HUES64 (cell line): Measurements from ENCODE around the gene BUB1.

Source experiments
- H3K27ac ChIP-seq: 2 replicates; pipeline ENCODE4 v1.7.0; 2013; ENCODE audit warnings: low read depth, low read length, inconsistent platforms
- H3K27me3 ChIP-seq: 2 replicates; pipeline ENCODE4 v1.6.1; 2013; ENCODE audit warnings: mild to moderate bottlenecking, low read length; ENCODE audit not compliant: insufficient read depth
- H3K36me3 ChIP-seq: 2 replicates; pipeline ENCODE4 v1.6.1; 2013; ENCODE audit warnings: mild to moderate bottlenecking, low read length; ENCODE audit not compliant: insufficient read depth
- H3K4me1 ChIP-seq: 2 replicates; pipeline ENCODE4 v1.6.1; 2013; ENCODE audit warnings: mild to moderate bottlenecking, low read length, moderate library complexity; ENCODE audit not compliant: insufficient read depth
- H3K4me3 ChIP-seq: 2 replicates; pipeline ENCODE4 v1.5.1; 2013; ENCODE audit warnings: mild to moderate bottlenecking, low read length, moderate library complexity
- H3K9ac ChIP-seq: 2 replicates; pipeline ENCODE4 v1.6.1; 2013; ENCODE audit warnings: mild to moderate bottlenecking, low read depth, low read length
- H3K9me3 ChIP-seq: 2 replicates; pipeline ENCODE4 v1.6.1; 2013; ENCODE audit warnings: low read depth, low read length; ENCODE audit not compliant: insufficient read depth
- WGBS: fragments of 150-250, 120-280 bp; methylation state at CpG from one replicate; pipeline ENCODE4 v1.1.7; 2013; ENCODE audit warnings: missing lambda C conversion rate; 5-methylcytosine and 5-hydroxymethylcytosine counted together

Gene BUB1

DNA sequence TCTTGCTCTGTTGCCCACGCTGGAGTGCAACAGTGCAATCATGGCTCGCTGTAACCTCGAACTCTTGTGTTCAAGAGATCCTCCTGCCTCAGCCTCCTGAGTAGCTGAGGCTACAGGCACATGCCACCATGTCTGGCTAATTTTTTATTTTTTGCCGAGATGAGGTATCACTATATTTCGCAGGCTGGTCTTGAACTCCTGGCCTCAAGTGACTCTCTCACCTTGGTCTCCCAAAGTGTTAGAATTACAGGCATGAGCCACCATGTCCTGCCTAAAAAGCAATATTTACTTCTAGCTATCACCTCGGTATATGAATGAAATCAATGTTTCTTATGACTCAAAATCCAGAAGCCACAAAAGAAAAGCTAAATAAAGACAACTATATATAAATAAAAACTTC, 2.2 kb downstream of the BUB1 start:
- Histone ChIP-seq H3K27me3 (no peaks in the 10 kb centered on the region), H3K4me3 (peak overlapping the region; percentile 85; the same call in 1 of the 2 replicates), H3K36me3 (peaks cover 54% of the 10 kb centered on the region), H3K27ac (no peak overlapping the region; the same call in 1 of the 2 replicates), H3K9ac (no peak overlapping the region), H3K9me3 (no peaks in the 10 kb centered on the region), H3K4me1 (peaks cover 27% of the 10 kb centered on the region)
- 89% methylated on average over 6 of the region's 6 CpGs for WGBS

DNA sequence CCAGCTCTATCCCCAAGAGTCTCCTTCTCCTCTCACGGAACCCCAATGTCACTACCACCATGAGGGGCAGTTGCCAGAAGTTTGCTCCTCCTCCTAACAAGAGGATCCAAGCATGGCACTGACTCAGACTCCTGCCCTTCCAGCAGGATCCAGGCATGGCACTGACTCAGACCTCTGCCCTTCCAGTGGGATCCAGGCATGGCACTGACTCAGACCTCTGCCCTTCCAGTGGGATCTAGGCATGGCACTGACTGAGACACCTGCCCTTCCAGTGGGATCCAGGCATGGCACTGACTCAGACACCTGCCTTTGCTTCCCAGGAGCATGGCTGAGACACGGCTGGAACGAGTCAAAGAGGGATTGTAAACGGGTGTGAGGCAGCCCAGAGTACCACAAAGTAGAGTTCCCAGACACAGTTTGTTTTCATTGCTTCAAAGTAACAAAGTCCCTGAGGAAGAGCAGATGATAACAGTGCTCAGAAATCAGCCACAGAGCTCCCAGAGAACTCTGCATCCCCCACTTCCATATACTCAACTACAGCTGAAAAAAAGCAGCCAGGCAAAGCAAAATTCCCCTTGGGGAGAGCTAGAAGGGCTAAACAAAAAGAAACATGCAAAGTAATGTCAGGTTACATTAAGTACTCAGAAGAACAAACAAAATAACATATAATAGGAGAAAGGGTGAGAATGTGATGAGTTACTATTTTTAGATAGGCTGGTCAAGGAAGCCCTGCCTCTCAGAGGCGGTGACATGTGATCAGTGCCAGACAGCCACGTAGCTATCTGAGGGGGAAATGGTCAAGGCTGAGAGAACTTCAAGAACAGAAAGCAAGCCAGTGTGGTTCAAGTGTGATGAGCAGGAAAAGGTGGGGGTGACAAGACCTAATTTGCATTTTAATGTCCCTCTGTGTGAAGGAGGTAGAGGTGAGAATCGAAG, 3.0 kb downstream of the BUB1 start:
- H3K27ac ChIP-seq, result peak overlapping the region; percentile 45

DNA sequence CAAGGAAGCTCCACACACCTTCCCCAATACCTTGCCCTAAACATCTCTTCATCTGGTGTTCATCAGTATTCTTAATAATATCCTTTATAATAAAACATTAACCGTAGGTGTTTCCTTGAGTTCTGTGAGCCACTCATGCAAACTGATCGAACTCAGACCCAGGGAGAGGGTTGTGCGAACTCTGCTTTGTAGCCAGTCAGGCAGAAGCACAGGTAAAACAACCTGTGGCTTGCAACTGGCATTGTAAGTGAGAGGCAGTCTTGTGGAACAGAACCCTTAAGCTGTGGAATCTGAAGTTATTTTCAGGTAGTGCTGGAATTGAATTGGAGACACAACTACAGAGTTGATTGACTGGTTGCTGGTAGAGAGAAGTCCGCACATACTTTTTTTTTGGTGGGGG, 4.7 kb downstream of the BUB1 start:
- 96% methylated on average over 4 of the region's 4 CpGs for WGBS
- no peak overlapping the region for H3K4me3 ChIP-seq
- no peak overlapping the region for H3K27ac ChIP-seq
- H3K9me3 ChIP-seq, result no peaks in the 10 kb centered on the region
- peaks cover 79% of the 10 kb centered on the region for H3K36me3 ChIP-seq
- H3K9ac ChIP-seq, result no peak overlapping the region
- peaks cover 16% of the 10 kb centered on the region for H3K4me1 ChIP-seq
- H3K27me3 ChIP-seq, result no peaks in the 10 kb centered on the region

More for the DNA sequence above, 3.0 kb downstream of the BUB1 start:
- peaks cover 24% of the 10 kb centered on the region for H3K4me1 ChIP-seq
- 0 out of 2 replicates have a peak overlapping the region, but pooled peaks have one; percentile 0 for H3K4me3 ChIP-seq
- peaks cover 62% of the 10 kb centered on the region for H3K36me3 ChIP-seq
- H3K27me3 ChIP-seq, result no peaks in the 10 kb centered on the region
- H3K9me3 ChIP-seq, result no peaks in the 10 kb centered on the region
- no peak overlapping the region for H3K9ac ChIP-seq
- 60% methylated on average over 7 of the region's 7 CpGs for WGBS

DNA sequence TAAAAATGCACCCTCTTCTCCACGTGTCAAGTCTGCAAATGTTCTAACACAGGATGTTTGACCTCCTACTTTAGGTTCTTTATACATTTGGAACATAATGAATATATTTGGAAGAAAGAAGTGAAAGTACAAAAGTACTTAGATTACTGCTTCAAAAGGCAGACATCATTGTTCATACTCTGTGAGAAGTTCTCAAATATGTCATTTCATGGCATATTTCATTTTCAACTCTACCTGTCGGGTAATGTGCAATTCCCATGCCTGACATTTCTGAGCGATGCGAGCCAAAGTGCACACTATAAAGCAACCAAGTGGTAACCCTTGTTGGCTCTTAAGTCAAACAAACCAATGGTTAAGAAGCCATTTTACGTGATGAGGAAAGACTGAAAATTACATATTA, 7.0 kb downstream of the BUB1 start:
- Histone ChIP-seq H3K9me3 (no peaks in the 10 kb centered on the region), H3K9ac (no peak overlapping the region), H3K27me3 (no peaks in the 10 kb centered on the region), H3K36me3 (peaks cover 96% of the 10 kb centered on the region), H3K27ac (no peak overlapping the region), H3K4me1 (peaks cover 12% of the 10 kb centered on the region; the same call in 1 of the 2 replicates), H3K4me3 (no peak overlapping the region)
- WGBS, result 95% methylated on average over 3 of the region's 5 CpGs

DNA sequence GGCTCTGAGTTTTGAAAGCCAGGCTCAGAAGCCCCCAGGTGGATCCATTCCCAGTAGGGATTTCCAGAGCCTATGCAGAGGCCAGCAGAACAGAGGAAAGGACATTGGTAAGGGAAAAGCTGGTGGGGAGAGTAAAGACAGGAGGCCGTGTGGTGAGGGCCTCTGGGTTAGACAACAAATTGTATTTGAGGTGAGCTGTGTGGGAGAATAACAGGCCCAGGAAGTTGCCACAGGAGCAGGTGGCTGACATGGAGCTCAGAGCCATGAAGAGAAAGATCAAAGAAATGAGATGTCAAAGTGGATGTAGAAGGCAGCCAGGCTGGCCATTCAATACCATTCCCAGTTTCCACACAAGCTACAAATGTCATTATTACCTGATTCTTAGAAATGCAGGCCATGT, 8.8 kb downstream of the BUB1 start:
- 93% methylated on average over 1 of the region's 1 CpG for WGBS
- H3K27me3 ChIP-seq, result no peaks in the 10 kb centered on the region
- H3K36me3 ChIP-seq, result peaks cover 100% of the 10 kb centered on the region
- H3K4me1 ChIP-seq, result no peaks in the 10 kb centered on the region; the same call in 1 of the 2 replicates
- no peak overlapping the region for H3K9ac ChIP-seq
- no peak overlapping the region for H3K27ac ChIP-seq
- no peaks in the 10 kb centered on the region for H3K9me3 ChIP-seq
- H3K4me3 ChIP-seq, result no peak overlapping the region

DNA sequence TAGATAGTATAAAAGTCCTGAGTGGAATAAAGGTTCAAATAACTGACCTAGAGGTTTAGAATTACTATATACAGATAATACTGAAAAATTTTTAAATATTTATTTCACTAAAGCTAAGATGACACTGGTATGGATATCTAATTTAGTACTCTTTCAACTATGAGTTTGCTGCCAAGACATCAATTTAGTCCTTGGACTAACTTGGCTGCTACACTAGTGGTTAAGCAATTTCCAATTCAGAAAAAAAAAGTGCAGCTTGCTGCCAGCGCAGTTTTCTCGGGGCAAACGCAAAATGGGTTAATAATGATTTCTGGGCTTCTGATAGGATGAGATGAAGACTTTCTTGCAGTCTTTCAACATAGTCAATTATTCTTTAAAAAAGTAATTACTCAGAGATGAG, 10.8 kb downstream of the BUB1 start:
- Histone ChIP-seq H3K9me3 (no peaks in the 10 kb centered on the region), H3K27ac (no peak overlapping the region), H3K4me1 (no peaks in the 10 kb centered on the region; the same call in 1 of the 2 replicates), H3K4me3 (no peak overlapping the region), H3K27me3 (no peaks in the 10 kb centered on the region), H3K9ac (no peak overlapping the region), H3K36me3 (peaks cover 100% of the 10 kb centered on the region)
- WGBS, result 97% methylated on average over 3 of the region's 3 CpGs

DNA sequence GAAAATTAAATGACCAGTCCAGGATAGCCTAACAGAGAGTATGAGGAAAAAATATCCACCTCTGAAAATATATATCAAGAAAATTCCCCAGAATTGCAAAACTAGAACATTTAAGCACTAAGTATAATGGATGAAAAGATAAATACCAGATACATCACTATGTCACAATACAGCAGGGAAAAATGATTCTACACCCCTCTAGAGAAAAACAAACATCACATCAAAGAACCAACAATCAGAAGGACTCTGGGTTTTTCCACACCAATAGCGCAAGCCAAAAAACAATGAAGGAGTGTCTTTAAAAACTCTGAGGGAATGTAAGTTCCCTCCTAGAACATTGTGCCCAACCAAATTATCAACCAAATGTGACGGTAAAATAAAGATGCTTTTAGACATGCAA, 13.7 kb downstream of the BUB1 start:
- H3K4me1 ChIP-seq, result no peaks in the 10 kb centered on the region; the same call in 1 of the 2 replicates
- WGBS, result 95% methylated on average over 2 of the region's 2 CpGs
- no peak overlapping the region for H3K4me3 ChIP-seq
- no peak overlapping the region for H3K9ac ChIP-seq
- peaks cover 99% of the 10 kb centered on the region for H3K36me3 ChIP-seq
- no peaks in the 10 kb centered on the region for H3K27me3 ChIP-seq
- H3K9me3 ChIP-seq, result no peaks in the 10 kb centered on the region
- no peak overlapping the region for H3K27ac ChIP-seq

DNA sequence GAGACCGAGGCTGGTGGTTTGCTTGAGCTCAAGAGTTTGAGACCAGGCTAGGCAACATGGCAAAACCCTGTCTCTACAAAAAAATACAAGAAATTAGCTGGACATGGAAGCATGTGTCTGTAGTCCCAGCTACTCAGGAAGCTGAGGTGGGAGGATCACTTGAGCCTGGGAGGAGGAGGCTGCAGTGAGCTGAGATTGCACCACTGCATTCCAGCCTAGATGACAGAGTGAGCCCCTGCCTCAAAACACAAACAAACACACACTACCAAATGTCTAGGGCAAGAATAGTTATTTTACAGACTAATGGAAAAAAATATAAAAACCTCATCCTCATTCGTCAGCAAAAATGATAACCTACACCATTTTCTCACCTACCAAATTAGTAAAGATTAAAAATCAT, 15.3 kb downstream of the BUB1 start:
- WGBS, result 97% methylated on average over 2 of the region's 2 CpGs
- Histone ChIP-seq H3K27ac (no peak overlapping the region), H3K9me3 (no peaks in the 10 kb centered on the region), H3K4me3 (no peak overlapping the region), H3K36me3 (peaks cover 99% of the 10 kb centered on the region), H3K4me1 (no peaks in the 10 kb centered on the region; the same call in 1 of the 2 replicates), H3K9ac (no peak overlapping the region), H3K27me3 (no peaks in the 10 kb centered on the region)

DNA sequence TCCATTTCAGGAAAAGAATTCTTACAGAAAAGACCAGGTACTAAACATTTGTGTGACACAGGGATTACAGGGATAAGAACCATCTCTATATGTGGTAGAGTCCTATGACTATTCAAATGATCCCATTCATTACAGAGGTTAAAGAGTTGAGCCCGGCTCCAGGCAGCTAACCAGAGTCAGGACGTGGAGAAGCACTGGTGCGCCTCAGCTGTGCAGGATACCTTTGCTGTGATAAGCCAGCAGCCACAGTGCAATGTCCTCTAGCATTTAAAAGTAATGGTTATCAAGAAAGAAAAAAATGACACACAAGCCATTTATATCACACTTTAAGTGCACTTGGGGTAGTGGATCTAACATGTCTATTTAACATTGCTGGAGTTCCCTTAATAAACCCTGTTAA, 17.3 kb downstream of the BUB1 start:
- Histone ChIP-seq H3K9ac (no peak overlapping the region), H3K27ac (no peak overlapping the region), H3K4me3 (no peak overlapping the region), H3K27me3 (no peaks in the 10 kb centered on the region), H3K9me3 (no peaks in the 10 kb centered on the region), H3K36me3 (peaks cover 99% of the 10 kb centered on the region), H3K4me1 (no peaks in the 10 kb centered on the region; the same call in 1 of the 2 replicates)
- WGBS, result 95% methylated on average over 3 of the region's 3 CpGs

DNA sequence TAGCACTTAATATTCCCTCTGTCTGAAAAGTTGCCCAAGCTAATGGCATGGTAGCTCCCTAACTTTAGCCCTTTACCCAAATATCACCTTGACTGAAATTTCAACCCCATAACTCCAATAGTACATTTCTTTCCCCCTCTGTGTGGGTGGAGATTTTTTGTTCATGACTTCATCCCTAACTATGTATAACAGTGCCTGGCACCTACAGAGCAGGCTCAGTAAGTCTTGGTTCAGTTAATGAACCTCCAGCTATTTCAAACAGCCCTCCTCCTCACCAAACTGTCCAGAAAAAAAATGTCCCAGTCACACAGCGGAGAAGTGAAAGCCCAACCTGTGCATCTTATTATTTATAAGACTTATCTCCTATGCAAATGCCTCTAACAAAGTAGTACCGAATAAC, 18.6 kb downstream of the BUB1 start:
- WGBS, result 98% methylated on average over 2 of the region's 2 CpGs
- no peaks in the 10 kb centered on the region for H3K9me3 ChIP-seq
- no peaks in the 10 kb centered on the region; the same call in 1 of the 2 replicates for H3K4me1 ChIP-seq
- no peak overlapping the region for H3K27ac ChIP-seq
- peaks cover 99% of the 10 kb centered on the region for H3K36me3 ChIP-seq
- H3K9ac ChIP-seq, result no peak overlapping the region
- H3K4me3 ChIP-seq, result no peak overlapping the region
- H3K27me3 ChIP-seq, result no peaks in the 10 kb centered on the region

DNA sequence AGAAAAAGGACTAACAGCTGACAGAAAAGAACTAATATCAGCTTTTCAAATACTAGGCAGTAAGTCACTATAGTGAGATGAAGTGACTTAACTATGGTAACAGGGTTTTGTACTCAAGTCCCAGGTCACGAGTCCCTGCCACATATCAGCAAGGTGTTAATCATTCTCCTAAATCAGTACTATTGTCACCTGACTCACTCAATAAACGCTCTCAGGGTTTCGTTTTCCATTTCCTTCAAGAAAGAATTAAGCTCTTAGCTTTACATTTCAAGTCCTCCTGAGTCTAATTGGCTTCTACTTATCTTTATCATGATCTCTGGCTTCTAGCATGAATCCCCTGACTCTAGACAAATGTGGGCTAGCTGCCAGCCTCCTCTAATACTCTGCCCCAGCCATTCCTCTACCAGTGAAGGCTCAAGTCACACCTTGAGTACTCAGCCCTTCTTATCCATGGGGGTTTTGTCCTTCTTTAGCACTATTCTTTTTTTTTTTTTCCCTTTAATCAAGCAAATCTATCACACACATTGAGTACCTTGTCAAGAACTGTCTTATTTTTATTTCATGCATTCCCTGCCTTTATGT, 20.0 kb downstream of the BUB1 start:
- Histone ChIP-seq H3K27ac (no peak overlapping the region), H3K27me3 (no peaks in the 10 kb centered on the region), H3K4me3 (no peak overlapping the region), H3K4me1 (no peaks in the 10 kb centered on the region), H3K36me3 (peaks cover 99% of the 10 kb centered on the region), H3K9me3 (no peaks in the 10 kb centered on the region), H3K9ac (no peak overlapping the region)
- WGBS, result 87% methylated on average over 3 of the region's 3 CpGs
